Epidermal melanocyte (primary cell): ENCODE measurements around the gene DOCK11.
"Not testable (repeated sequence)": the region's sequence is repeated elsewhere in the genome, so short reads cannot be mapped to it uniquely, and the experiment has no call there.

Source experiments
- DNase-seq: peaks from one replicate; pipeline ENCODE4 v3.0.0; 2011; ENCODE audit warnings: low spot score; ENCODE audit not compliant: insufficient read length

DOCK11 gene

DNA sequence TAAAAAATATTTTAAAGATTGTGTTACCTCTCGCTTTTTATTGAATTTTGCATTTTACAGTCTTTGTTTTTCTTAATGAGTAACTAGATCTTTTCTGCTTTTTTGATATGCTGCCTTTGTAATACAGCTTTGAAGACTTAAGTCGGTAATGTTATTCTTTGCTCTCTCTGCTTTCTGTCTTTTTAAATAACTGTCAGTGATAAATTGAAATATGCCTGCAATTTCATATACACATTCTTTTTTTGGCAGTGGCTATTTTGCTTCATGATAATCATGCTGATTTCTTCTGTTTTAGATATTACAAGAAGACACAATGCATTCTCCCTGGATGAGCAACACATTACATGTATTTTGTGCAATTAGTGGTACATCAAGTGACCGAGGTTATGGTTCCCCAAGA, 189.8 kb downstream of the DOCK11 start:
- no peak for DNase-seq

DNA sequence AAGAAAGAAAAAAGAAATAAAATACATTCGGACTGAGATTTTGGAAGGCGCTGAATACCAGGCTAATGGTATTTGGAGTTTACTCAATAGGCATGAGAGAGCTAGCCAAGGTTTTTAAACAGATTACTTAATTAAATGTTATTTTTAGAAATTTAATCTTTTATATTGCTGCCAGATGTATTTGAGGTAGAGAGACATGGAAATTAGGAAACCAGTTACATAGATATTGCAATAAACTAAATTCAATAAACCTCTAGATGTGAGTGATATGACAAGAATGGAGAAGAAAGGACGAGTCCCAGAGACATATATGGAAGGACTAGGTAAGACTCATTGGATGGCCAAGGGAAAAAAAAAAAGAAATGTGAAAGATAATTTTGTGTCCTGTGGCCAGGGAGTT, 193.3 kb downstream of the DOCK11 start:
- DNase-seq = no peak

DNA sequence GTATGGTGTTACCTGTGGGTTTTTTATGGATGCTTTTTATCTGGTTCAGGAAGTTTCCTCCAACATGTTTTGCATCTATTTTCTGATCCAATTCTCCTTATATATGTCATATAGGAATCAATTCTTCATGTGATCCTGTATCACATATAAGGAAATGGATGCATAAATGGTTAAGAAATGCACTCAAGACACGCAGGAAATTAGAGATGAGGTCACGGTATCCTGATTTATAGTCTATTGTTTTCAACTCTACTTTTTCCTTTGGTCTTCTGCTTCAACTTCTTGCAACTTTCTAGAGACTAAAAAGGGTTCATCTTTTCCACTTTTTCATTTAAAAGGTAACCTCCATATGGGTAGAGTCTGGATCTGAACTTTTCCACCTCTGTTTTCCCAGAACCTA, 198.2 kb downstream of the DOCK11 start:
- DNase-seq = no peak

DNA sequence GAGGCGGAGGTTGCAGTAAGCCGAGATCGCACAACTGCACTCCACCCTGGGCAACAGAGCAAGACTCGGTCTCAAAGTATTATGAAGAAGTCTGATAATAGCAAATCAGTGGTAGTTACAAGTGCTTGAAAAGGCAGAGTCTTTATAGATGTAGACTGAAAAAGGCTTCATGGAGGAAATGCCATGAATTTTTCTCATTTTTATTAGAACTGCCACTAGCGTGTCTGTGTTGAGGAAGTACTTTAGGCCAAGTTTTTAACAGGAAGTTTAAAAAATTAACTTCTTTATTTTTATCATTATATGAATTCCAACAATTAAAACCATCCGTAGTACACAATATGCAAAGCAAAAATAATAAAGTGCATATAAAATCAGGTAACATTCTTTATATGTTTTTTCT, 199.0 kb downstream of the DOCK11 start:
- DNase-seq = no peak

DNA sequence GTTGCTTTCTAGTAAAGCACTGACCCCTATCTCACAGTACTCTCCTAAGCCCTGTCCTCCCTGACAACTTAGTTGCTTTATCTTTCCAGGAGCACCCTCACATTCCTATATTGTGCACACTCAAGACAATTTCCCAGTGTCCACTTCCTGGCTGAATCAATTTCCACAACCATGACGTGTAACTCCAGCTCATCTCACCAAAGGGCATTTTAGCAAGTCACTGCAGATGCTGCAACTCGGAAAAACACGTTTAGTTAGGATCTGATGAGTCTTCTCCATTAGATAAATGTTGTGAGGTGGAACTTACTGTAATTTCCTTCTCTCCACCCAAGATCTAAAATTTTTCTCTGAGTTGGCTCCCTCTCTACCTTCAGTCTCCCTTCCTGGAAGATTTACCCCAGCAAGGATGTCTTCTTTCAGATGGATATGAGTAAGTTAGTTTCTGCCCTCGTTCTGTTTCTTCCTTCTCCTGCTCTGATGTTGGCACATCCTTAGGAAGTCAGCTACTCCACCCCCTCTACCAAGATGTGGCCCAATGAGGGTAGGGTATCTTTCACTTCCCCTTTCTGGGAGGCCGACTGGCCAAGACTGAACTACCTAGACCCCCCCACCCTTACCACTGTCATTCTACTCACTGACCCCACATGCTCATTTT, 203.0 kb downstream of the DOCK11 start:
- no peak for DNase-seq

DNA sequence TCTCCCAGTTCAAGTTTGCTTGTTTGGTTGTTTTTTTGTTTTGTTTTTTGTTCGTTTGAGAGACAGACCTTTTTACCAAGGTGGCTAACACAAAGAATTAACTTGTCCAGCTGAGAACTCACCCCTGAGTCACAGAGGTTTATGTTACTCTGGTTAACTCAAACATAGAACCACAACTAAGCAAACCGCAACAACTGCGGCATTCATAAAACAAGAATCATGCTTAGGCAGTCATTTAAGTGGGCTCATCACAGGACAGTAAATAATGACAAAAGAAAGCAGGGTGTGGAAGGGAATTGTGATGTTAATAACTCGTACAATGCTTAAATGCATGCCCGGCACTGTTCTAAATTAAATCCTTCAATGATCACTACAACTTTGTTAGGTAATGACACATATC, 207.1 kb downstream of the DOCK11 start:
- no peak for DNase-seq

DNA sequence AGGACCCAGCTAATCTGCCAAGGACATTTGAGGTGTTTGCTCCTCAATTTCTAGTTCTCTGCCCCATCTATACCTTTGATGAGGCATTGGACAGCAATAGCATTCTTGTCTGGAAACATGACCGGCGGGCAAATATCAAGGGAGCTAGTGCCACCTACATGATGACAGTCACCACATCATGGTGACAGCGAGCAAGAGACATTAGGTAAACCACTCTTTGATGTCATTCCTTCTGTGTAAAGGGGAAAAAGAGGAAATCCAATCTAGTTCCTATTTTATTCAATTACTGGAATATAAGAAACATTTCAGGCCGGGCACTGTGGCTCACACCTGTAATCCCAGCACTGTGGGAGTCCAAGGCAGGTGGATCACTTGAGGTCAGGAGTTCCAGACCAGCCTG, 211.1 kb downstream of the DOCK11 start:
- DNase-seq = no peak

DNA sequence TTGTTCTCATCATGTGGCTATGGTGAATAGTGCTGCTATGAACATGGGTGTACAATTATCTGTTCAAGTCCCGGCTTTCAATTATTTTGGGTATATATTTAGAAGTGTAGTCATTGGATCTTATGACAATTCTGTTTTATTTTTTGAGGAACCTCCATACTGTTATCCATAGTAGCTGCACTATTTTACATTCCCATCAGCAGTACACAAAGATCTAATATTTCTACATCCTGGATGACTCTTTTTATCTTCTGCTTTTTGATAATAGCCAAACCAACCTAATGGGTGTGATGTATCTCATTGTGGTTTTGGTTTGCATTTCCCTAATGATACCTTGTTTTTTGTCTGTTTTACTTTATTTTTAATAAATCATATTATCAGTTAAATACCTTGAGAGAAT, 218.9 kb downstream of the DOCK11 start:
- DNase-seq = no peak

DNA sequence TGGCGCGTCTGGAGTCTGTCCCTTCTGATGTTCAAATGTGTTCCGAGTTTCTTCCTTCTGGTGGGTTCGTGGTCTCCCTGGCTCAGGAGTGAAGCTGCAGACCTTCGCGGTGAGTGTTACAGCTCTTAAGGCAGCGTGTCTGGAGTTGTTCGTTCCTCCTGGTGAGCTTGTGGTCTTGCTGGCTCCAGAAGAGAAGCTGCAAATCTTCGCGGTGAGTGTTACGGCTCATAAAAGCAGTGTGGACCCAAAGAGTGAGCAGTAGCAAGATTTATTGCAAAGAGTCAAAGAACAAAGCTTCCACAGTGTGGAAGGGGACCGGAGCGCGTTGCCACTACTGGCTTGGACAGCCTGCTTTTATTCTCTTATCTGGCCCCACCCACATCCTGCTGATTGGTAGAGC, 220.3 kb downstream of the DOCK11 start:
- not testable (repeated sequence) for DNase-seq

DNA sequence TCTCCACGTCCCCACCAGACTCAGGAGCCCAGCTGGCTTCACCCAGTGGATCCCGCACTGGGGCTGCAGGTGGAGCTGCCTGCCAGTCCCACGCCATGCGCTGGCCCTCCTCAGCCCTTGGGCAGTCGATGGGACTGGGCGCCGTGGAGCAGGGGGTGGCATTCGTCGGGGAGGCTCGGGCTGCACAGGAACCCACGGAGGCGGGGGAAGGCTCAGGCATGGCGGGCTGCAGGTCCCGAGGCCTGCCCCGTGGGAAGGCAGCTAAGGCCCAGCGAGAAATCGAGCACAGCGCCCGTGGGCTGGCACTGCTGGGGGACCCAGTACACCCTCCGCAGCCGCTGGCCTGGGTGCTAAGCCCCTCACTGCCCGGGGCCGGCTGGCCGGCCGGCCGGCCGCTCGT, 221.2 kb downstream of the DOCK11 start:
- DNase-seq = not testable (repeated sequence)

DNA sequence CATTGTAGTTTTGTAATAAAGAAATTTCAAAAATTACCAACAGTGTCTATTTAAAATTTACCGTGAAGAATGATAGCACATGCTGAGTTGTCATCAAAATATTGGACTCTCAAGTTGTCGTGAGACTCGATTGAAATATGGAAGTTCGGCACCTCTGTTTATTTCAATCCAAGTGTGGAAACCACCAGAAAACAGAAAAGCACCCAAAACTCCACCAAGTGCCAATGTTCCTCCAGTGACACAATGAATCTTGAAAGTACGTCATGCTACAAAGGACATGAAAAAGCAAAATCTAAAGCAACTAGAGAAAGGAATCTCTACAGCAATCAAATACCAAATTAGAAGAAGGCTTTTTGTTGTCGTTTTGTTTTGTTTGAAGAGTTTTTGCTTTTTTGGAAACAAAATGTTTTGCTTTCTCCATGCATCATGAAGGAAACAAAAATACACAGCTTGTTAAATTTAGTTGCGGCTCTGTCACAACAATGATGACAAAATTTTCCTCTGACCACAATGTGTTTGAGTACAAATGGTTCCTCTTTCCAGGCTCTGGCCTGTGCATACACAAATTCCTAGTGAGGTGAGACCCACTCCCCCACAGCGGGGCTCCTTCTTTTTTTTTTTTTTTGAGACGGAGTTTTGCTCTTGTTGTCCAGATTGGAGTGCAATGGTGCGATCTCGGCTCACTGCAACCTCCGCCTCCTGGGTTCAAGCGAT, 222.2 kb downstream of the DOCK11 start:
- DNase-seq = no peak

DNA sequence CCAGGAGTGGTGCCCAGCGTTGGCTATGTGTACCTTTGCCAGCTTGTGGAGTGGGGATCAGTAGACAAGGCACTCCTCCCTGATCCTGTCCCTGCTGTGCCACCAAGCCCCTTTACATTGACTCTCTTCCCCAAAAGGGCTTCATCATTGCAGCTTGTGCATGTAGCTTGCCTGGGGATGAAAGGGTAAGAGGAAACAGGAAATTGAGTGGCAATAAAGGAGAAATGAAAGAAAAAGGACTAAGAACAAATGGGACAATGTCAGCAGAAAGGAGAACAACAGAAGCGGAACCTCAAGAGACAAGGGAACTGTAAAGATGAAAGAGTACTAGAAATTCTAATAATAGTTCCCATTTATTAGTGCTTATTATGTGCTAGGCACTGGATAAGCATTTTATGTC, 223.1 kb downstream of the DOCK11 start:
- no peak for DNase-seq

DNA sequence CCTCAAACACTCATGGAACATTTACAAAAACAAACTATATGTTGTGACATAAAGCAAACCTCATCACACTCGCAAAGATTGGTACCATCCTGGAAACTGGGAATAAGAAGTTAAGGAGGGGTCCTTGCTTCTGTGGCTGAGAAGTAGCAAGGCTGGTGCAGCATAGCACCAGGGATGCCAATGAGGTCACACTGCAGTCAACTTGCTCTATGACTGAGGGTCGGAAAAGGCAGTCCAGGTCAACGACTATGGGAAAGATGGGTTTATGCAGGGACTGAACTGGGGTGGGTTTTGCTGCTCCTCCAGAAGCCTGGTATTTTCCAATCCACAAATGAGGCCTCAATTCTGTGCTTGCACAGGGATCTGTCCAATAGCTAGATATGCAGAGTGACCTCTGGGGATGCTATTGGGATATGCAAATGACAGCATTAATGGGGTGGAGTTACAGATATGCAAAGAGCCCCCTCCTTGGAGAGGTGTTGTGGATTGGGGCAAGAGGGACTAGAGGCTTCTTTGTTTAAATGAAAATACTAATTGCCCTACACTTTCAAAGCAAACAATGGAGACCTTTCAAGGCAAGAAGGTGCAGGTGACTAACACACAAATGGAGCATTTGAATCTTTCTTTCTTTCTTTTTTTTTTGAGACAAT, 224.6 kb downstream of the DOCK11 start:
- DNase-seq = no peak

DNA sequence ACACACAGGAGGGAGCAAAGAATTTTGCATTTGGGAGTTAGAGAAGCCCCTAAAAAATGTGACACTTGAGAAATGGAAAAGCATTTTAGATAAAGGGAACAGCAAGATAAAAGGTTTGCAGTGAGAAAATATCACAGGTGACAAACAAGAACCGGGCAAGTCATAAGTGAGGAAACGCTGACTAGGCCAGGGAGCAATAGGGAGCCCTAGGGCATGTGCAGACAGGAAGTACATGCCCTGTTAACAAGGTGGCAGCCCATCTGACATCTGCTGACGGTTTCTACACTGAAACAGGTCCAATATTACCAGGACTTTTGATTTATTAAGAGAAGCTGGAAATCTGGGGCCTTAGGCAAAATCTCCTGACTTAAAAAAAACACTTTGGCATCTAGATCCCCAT, 227.8 kb downstream of the DOCK11 start:
- DNase-seq = no peak

DNA sequence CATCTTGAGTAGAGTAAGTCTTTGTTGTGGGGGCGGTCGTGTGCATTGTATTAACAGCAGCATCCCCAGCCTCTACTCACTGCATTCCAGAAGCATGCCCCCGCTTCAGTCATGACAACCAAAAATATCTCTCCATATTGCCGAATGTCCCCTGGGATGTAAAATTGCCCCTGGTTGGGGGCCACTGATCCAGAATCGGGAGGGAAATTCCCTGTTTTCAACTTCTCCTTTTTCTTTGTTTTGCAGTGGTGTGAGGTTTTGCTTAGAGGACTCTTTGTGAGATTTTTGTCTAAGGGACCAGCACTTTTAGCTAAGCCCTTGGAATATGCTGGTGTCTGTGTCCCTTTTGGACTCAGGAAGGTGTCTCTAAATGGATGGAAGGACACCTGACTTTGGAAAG, 228.8 kb downstream of the DOCK11 start:
- no peak for DNase-seq

DNA sequence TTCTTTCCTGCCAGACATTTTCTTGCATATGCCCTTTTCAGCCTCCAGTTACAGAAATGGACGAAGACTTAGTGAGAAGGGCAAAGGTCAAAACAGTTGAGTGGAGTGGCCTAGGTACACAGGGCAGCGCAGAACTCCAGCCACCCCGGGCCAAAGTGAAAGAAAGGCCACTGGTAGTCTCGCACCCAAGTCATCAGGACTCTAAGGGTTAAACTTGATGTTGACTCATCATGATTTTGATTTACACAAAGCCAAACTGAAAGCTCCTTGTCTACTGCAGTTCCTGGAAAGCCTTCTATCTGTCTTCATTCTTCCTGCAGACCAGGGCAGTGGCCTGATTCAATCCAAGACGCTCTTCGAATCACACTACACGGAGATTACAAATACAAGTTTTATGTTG, 229.2 kb downstream of the DOCK11 start:
- DNase-seq = no peak

DNA sequence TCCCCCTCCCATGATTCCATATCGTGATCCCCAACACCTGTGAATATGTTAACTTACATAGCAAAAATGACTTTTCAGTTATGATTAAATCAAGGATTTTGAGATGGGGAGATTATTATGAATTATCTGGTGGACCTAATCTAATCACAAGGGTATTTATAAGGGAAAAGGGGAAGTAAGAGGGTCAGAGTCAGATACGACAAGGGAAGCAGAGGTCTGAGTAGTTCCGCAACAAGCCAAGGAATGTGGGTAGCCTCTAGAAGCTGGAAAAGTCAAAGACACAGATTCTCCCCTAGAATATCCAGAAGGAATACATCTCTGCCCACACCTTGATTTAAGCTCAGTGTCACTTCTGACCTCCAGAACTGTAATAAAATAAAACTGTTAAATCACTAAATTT, 230.8 kb downstream of the DOCK11 start:
- no peak for DNase-seq

DNA sequence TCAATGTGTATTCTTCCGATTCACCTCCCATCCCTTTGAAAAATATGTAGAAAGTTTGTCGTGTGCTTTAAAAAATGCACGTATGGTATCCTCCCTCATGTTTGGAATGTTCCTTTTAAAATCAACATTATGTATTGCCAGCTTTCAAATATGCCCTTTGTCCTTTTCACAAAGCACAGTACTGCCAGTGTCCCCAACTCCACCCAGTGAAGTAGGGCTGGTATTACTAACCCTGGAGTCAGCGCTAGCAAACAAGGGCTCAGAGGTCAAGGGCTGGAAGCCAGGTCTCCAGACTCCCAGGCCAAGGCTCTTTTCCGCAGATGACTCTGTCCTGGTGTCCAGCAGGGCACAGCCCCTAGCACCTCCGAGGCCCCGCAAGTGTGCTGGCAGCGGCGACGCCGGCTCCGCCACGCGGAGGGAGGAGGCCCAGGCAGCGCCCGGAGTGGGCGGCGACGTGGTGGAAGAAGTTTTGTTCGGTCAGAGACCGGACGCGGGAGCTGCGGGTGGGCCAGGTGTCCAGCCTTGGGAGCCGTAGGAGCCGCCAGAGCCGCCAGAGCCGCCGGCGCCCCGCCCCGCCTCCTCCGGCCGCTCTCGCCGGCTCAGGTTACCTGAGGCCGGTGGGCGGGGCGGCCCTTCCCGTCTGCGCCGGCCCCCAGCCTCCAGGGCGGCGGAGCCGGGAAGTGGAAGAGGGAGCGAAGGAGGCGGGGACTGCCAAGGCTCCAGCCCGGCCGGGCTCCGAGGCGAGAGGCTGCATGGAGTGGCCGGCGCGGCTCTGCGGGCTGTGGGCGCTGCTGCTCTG, 231.5 kb downstream of the DOCK11 start, which contains the start of gene IL13RA1:
IL13RA1 (plus strand) TSS at position 720 of the 799 bp plus-strand sequence; CDS start at position 753, 33 bp downstream.
- DNase-seq = peak; percentile 55

DNA sequence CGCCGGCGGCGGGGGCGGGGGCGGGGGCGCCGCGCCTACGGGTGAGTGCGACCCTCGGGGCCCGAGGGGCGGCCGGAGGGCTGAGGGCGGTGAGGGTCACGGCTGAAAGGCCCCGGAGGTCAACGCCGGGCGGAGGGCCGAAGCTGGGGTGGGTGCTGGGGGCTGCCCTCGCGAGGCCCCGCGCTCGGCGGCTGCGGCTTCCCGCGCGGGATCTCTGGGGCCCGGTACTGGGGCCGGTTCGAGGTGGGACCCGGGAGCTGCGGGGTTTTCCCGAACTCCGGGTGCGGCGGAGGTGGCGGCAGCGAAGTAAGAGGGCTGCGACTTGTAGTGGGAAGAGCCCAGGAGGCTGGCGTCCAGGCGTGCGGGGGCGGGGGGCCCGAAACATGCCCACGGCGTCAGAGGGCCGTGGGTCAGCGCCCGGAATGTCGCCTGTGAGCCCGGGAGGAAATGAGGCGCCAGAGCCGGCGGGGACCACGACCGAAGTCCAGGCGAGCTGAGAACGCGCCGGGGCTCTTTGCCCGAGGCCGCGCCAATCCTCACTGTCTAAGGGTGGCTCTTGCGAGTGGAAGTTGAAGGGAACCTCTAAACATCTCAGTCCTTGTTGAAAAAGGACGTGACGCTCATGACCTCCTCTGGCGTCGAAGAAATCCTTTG, 232.2 kb downstream of the DOCK11 start:
- no peak for DNase-seq

DNA sequence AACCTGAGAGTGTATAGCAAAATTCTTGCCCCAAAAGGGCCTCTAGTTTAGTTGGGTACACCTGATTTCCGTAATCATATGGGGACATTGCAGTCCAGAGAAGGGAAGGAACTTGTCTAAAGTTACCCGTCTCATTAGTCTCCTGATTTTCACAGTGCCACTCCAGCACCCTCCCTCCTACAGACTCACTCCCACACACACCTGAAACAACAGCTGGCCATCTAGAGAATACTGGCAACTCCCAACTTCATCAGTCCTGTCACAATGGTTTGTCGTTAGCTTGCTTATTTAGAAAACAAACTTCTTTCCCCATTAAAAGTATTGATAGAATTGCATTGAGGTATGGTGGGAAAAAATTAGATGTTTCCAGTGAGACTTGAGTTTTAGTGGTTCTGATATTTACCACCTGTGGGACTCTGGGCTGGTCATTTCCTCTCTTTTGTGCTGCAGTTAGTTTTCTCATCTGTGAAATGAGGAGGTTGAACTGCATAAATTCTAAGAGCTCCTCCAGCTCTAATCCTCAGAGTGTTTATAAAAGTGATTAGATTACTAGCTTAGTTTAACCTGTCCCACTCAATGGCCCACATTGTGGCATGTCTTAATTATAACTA, 233.5 kb downstream of the DOCK11 start:
- no peak for DNase-seq
